T-helper 2 cell (primary cell): Measurements from ENCODE around the gene BCL2L12.

Source experiments
- DNase-seq, 5 experiments: peaks; one replicate each; pipeline versions ENCODE4 v3.0.0 to v3.0.0-alpha.2; 2012 to 2022

The BCL2L12 gene

DNA sequence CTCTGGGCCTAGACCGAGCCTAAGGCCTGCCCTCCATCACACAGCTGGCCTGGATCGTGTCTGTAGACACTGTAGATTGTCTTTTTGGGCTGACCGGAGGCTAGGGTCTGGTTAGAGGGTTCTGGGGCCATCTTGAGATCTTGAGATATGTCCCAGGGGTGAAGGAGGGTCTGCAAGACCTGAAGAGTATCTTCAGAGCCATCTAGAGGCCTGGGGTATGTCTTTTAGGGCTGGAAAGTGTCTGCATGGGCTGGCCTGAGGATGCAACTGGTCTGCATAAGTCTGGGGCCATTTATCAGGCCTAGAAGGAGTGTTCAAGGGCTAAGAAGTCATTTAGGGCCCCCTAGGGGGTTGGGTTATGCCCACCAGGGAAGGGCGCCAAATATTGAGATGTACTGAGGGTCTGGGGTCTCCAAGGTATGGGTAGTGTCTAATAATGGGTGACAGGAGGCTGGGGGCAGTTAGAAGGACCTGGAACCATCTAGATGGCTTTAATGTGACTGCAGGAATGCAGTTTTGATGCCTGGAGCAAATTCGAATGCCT, 23.2 kb upstream of the BCL2L12 start:
- DNase-seq = no peak

DNA sequence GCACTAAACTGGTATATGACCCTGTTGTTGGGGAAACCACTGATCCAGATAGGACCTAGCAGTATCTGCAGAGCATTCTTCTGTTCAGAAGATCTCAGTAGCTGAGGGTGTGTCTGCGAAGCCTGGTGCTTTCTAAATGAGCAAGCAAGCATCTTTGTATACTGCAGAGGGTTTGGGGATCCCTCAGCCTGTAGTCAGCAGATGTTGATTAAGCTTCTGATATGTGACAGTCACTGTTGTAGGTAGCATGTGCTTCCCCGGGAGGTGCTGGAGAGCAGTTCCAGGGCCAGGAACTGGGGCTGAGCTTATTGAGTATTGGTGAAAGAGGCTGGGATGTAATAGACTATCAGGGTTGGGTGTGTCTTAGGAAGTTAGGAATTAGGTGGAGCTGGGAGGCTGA, 22.3 kb upstream of the BCL2L12 start:
- peak in 1 of 5 experiments; percentile 88 for DNase-seq

GRCh38 chr19:49645592-49645991, 20.1 kb upstream of the BCL2L12 start:
- DNase-seq = no peak

GRCh38 chr19:49645995-49646394, 19.7 kb upstream of the BCL2L12 start:
- DNase-seq = no peak

GRCh38 chr19:49646586-49646985, 19.1 kb upstream of the BCL2L12 start:
- DNase-seq = no peak

- no peak for DNase-seq
Observed at GRCh38 chr19:49651029-49651819, 14.5 kb upstream of the BCL2L12 start.

DNA sequence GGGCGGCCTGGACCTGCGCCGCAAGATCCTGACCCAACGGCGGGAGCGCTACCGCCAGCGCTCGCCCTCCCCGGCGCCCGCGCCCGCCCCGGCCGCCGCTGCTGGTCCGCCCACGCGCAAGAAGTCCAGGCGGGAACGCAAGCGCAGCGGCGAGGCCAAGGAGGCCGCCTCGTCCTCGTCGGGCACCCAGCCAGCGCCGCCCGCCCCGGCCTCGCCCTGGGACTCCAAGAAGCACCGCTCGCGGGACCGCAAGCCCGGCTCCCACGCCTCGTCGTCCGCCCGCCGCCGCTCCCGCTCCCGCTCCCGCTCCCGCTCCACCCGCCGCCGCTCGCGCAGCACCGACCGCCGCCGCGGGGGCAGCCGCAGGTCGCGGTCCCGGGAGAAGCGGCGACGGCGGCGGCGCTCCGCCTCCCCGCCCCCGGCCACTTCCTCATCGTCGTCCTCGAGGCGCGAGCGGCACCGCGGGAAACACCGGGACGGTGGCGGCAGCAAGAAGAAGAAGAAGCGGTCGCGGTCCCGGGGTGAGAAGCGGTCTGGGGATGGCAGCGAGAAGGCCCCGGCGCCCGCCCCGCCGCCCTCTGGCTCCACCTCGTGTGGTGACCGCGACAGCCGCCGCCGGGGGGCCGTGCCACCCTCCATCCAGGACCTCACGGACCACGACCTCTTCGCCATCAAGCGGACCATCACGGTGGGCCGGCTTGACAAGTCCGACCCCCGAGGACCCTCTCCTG, 13.7 kb upstream of the BCL2L12 start:
- no peak for DNase-seq

- DNase-seq = no peak
Observed at GRCh38 chr19:49652551-49653465, 12.9 kb upstream of the BCL2L12 start.

GRCh38 chr19:49653466-49653806, 12.3 kb upstream of the BCL2L12 start:
- DNase-seq = no peak

GRCh38 chr19:49654581-49654980, 11.2 kb upstream of the BCL2L12 start:
- DNase-seq = no peak

DNA sequence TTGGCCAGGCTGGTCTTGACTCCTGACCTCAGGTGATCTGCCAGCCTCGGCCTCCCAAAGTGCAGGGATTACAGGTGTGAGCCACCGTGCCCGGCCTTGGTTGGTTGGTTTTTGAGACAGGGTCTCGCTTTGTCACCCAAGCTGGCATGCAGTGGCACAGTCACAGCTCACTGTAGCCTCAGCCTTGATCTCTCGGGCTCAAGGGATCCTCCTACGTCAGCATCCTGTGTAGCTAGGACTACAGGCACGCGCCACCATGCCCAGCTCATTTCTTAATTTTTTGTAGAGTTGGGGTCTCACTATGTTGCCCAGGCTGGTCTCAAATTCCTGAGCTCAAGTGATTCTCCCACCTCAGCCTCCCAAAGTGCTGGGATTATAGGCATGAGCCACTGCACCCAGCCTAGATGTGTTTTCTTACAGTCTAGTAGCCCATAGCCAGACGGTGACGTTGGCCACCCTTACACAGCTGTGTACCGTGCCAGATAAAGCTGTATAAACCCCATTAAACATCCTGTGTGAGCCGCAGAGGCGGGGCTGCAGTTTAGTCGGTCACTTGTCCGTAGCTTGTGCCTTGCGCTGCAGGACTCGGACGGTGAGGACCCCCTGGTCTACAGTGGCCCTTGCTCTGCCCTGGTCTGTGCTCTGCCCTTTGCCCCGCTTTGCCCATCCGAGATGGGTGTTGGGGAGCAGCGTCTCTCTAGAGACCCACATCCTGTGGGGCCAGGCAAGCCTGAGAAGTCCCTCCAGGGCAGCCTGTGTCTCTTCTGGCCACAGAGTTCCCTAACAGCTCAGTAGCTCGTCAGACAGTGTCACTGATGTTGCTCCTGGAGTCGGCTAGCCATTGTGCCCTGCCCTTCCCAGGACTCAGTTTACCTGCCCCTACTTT, 9.9 kb upstream of the BCL2L12 start:
- no peak for DNase-seq

DNA sequence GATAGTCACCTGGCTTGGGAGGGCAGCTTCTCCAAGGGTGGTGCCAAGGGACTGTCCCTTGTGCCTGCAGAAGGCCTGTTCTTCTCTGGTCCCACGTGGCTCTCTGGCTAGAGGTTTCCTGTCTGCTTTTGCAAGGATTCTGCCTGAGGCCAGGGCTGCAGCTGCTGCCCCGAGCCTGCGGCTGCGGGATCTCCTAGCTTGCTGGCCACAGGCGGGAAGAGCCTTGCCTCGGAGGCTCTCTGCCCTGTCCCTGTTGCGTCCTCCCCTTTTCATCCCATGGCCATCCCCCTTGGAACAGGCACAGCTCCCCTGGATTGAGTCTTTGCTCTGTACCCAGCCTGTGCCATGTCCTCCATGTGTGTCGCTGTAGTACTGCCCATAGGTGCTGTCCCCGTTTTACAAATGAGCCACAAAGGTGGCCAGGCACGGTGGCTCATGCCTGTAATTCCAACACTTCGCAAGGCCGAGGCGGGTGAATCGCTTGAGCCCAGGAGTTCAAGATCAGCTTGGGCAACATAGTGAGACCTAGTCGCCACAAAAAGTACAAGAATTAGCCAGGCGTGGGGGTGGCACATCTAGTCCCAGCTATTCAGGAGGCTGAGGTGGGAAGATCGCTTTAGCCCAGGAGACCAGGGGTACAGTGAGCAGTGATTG, 9.2 kb upstream of the BCL2L12 start:
- no peak for DNase-seq

DNA sequence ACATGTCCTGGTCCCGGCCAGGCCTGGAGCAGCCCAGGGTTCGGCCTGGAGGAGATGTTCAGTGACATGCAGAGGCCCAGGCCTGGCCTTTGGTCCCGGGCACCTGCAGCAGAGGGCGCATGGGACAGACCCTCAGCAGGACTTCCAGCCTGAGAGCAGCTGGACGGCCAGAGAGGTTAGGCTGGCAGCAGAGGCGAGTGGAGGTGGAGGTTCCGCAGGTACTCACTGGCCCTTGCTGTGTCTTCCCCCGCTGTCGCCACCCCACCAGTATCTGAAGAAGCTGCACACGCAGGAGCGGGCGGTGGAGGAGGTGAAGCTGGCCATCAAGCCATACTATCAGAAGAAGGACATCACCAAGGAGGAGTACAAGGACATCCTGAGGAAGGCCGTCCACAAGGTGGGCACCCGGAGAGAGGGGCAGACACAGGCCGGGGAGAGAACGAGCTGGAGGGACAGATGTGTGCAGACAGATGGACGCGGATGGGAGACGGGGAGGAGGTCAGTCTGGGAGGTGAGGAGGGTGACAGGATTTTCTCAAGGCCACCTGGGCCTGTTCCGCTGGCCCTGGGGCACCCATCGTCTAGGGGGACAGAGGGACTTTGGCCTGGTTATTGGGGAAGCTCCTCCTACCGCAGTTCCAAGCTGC, 8.1 kb upstream of the BCL2L12 start:
- no peak for DNase-seq

DNA sequence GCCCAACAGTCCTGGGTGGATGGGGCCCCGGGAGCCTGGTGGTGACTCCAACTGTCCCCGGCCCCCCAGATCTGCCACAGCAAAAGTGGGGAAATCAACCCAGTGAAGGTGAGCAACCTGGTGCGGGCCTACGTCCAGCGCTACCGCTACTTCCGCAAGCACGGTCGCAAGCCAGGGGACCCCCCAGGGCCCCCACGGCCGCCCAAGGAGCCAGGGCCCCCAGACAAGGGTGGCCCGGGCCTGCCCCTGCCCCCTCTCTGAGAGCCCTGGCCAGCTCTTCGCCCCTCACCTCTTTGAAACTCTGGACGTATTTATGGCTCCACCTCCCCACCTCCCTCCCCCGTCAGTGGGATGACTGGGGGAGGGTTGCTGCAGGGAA, 7.6 kb upstream of the BCL2L12 start:
- DNase-seq = no peak

GRCh38 chr19:49658566-49659442, 6.9 kb upstream of the BCL2L12 start:
- no peak for DNase-seq

DNA sequence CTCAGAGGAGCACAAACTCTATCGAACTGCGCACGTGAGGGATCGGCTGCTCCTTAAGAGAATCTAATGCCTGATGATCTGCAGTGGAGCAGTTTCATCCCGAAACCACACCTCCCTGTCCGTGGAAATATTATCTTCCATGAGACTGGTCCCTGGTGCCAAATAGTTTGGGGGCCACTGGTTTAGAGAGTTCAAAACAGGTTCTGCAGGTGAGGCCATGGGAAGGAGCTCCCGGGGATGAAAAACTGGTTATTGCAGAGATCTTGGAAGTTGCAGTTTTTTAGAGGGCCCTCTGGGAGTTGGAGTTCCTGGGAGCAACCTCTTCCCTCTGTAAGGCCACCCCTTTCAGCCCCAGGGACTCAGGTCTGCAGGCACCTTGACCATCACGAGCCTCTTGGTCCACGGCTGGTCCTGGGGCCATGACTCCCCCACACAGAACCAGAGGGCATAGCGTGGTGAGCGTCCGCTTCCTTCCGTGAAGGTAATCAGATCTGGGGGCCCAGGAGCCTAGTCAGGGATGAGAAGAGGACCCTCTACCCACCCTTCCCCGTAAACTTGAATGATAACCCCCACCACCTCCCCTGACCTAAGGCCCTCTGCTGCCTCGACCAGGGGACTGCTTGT, 5.3 kb upstream of the BCL2L12 start:
- no peak for DNase-seq

- no peak for DNase-seq
Observed at GRCh38 chr19:49662011-49662410, 3.7 kb upstream of the BCL2L12 start.

- DNase-seq = no peak
Observed at GRCh38 chr19:49663224-49663623, 2.5 kb upstream of the BCL2L12 start.
